Adrenal gland (tissue), 12 donors: Measurements from ENCODE around the gene RELT. TPM values are rescaled to one million over a fixed set of nuclear protein-coding genes. Genes with fewer than 3 reads are reported as not detected.

Source experiments
- DNase-seq, 7 donors: peaks; one replicate each; pipeline ENCODE4 v3.0.0-alpha.2; 2019 to 2020
- H3K27ac ChIP-seq, 5 donors: fragments of 200-600 bp; sonication (generic) in 4 of 5; 1 replicate in 3 of 5; 2 replicates in 2 of 5; pipeline versions ENCODE4 v1.5.1 to v1.8.0; 2016 to 2020; ENCODE audit warnings: mild to moderate bottlenecking in 1 of 5
- H3K27me3 ChIP-seq: fragments of 200-600 bp; 2 replicates; pipeline ENCODE4 v1.8.0; 2021
- H3K36me3 ChIP-seq, 2 donors: fragments of 200-600 bp; replicated peaks in 1 of 2; 1 replicate in 1 of 2; 2 replicates in 1 of 2; pipeline versions ENCODE4 v1.5.1 to v1.8.0; 2018 to 2022
- H3K4me1 ChIP-seq, 2 donors: fragments of 200-600 bp; replicated peaks in 1 of 2; 1 replicate in 1 of 2; 2 replicates in 1 of 2; pipeline versions ENCODE4 v1.5.1 to v1.8.0; 2018 to 2021
- H3K4me3 ChIP-seq, 4 donors: fragments of 200-600 bp; sonication (generic) in 3 of 4; one replicate each; pipeline ENCODE4 v1.5.1; 2016 to 2018
- H3K9me3 ChIP-seq, 3 donors: fragments of 200-600 bp; sonication (generic) in 1 of 3; replicated peaks in 1 of 3; 1 replicate in 2 of 3; 2 replicates in 1 of 3; pipeline versions ENCODE4 v1.5.1 to v1.8.0; 2016 to 2021
- CTCF ChIP-seq, 6 experiments: fragments of 450-650 bp in 4 of 6; fragments of 200-600 bp in 2 of 6; sonication (generic) in 1 of 6; IDR thresholded peaks; 1 replicate in 5 of 6; 2 replicates in 1 of 6; pipeline versions ENCODE4 v1.5.1 to v1.8.0; 2016 to 2021; ENCODE audit warnings: antibody characterized with exemption in 6 of 6, mild to moderate bottlenecking in 2 of 6, moderate library complexity in 1 of 6
- POLR2A ChIP-seq, 2 donors: fragments of 450-650 bp; IDR thresholded peaks; one replicate each; pipeline ENCODE4 v1.6.1; 2017; ENCODE audit warnings: antibody characterized with exemption in 2 of 2, mild to moderate bottlenecking in 2 of 2, moderate library complexity in 1 of 2
- WGBS, 4 donors: extraction: QIAGEN DNeasy Blood & Tissue Kit in 2 of 4; methylation state at CpG; one replicate each; pipeline versions ENCODE4 v1.1.5 to v1.1.7; 2013 to 2017; 5-methylcytosine and 5-hydroxymethylcytosine counted together
- intact Hi-C, 2 donors: fragments of 100-400 bp; cut with DNase I; formaldehyde crosslinking; loops; one replicate each; pipeline versions ENCODE4 v1.14.1 to v1.15.0; 2022 to 2023
- polyA plus RNA-seq, 3 donors: library from polyadenylated mRNA; stranded (reverse); fragments of 200-250 nt in 2 of 3; fragments of 350-450 nt in 1 of 3; fragmentation: Illumina TruSeq in 1 of 3; extraction: RNeasy Lipid Tissue Mini Kit (QIAGEN cat#74804) in 1 of 3; gene quantifications; one replicate each; pipeline ENCODE4 v1.2.3, GENCODE V29; 2013 to 2014
- total RNA-seq, 9 donors: library from RNA; depleted of rRNA in 4 of 9; stranded (reverse); fragments of >200 nt in 4 of 9; fragments of 120-200 nt in 1 of 9; fragmentation: NEBNext Ultra II Directional in 1 of 9; extraction: Animal tissue kit (Norgen Biotek cat#: 25700) in 1 of 9; gene quantifications; one replicate each; pipeline versions ENCODE4 v1.1.0 to v1.2.4, GENCODE V29; 2013 to 2023
- donor health status: healthy with polysubstance abuse.
- donor health status: Bipolar disorder and iron deficiency.
- donor health status: DM: yes; HTN: yes; CAD: no.
- donor health status: DM: no; HTN: no; CAD: no.
- donor health status: DM: no; HTN: no; CAD: no.
- donor health status: DM: yes; HTN: yes; CAD: no.

RELT gene
- total and polyA plus RNA-seq, 12 donors: 0.73 to 8.7 (median 5.2) TPM

- no peaks in the 10 kb centered on the region for H3K9me3 ChIP-seq
- H3K4me3 ChIP-seq: no peak overlapping the region
- WGBS, 4 donors: 69 to 100% (median 91%) methylated on average over 1 to 3 of the region's 3 CpGs
- H3K36me3 ChIP-seq: no peaks in the 10 kb centered on the region
- intact Hi-C loops: no loop called here
- no peak for TF ChIP-seq POLR2A (IDR thresholded peaks at IDR 0.05)
- TF ChIP-seq CTCF (IDR thresholded peaks at IDR 0.05): no peak
- H3K4me1 ChIP-seq: peaks cover 0 to 30% of the 10 kb centered on the region in 2 donors
- no peaks in the 10 kb centered on the region for H3K27me3 ChIP-seq
- no peak for DNase-seq
- H3K27ac ChIP-seq: peak overlapping the region in 1 of 5 donors; percentile 78
These were observed 6.5 kb downstream of the RELT start for GRCh38 chr11:73382747-73383146.

- WGBS, 4 donors: 67 to 74% (median 73%) methylated on average over 4 to 9 of the region's 9 CpGs
- no peak for DNase-seq
- Histone ChIP-seq H3K4me1 (peaks cover 0 to 30% of the 10 kb centered on the region in 2 donors), H3K4me3 (no peak overlapping the region), H3K36me3 (no peaks in the 10 kb centered on the region), H3K27me3 (no peaks in the 10 kb centered on the region), H3K9me3 (no peaks in the 10 kb centered on the region), H3K27ac (peak overlapping the region in 2 of 5 donors; percentile 10 to 78)
- no peak for TF ChIP-seq CTCF (IDR thresholded peaks at IDR 0.05)
- no peak for TF ChIP-seq POLR2A (IDR thresholded peaks at IDR 0.05)
- intact Hi-C loops: no loop called here
These were observed 7.3 kb downstream of the RELT start for GRCh38 chr11:73383249-73384124.

GRCh38 chr11:73384125-73384441, 7.9 kb downstream of the RELT start:
- intact Hi-C loops: no loop called here
- WGBS, 4 donors: 91 to 95% (median 94%) methylated on average over 6 to 7 of the region's 7 CpGs
- H3K27me3 ChIP-seq: no peaks in the 10 kb centered on the region
- no peaks in the 10 kb centered on the region for H3K9me3 ChIP-seq
- no peaks in the 10 kb centered on the region for H3K36me3 ChIP-seq
- TF ChIP-seq POLR2A (IDR thresholded peaks at IDR 0.05): no peak
- no peak for TF ChIP-seq CTCF (IDR thresholded peaks at IDR 0.05)
- peak overlapping the region in 2 of 5 donors; percentile 69 to 78 for H3K27ac ChIP-seq
- H3K4me1 ChIP-seq: peaks cover 0 to 30% of the 10 kb centered on the region in 2 donors
- no peak overlapping the region for H3K4me3 ChIP-seq
- no peak for DNase-seq

GRCh38 chr11:73384531-73384871, 8.3 kb downstream of the RELT start:
- DNase-seq: no peak
- H3K27me3 ChIP-seq: no peaks in the 10 kb centered on the region
- WGBS, 4 donors: 83 to 91% (median 85%) methylated on average over 4 of the region's 4 CpGs
- no peaks in the 10 kb centered on the region for H3K36me3 ChIP-seq
- no peaks in the 10 kb centered on the region for H3K9me3 ChIP-seq
- intact Hi-C loops: no loop called here
- peaks cover 0 to 30% of the 10 kb centered on the region in 2 donors for H3K4me1 ChIP-seq
- no peak overlapping the region for H3K4me3 ChIP-seq
- TF ChIP-seq CTCF (IDR thresholded peaks at IDR 0.05): no peak
- TF ChIP-seq POLR2A (IDR thresholded peaks at IDR 0.05): no peak
- peak overlapping the region in 3 of 5 donors; percentile 24 to 78 (median 69) for H3K27ac ChIP-seq
